HG03196 (cell line): ENCODE results near the gene TET2.
"Not testable (repeated sequence)": the region's sequence is repeated elsewhere in the genome, so short reads cannot be mapped to it uniquely, and the experiment has no call there.

Source experiments
- ATAC-seq: cut with Tn5 transposase; IDR thresholded peaks from one replicate; pipeline ENCODE4 v1.9.1; 2021; ENCODE audit not compliant: unreplicated experiment

The TET2 gene

GRCh38 chr4:105281124-105281415, 134.4 kb downstream of the TET2 start:
- ATAC-seq, result no peak

- no peak for ATAC-seq
Measured at GRCh38 chr4:105282489-105282888, 135.8 kb downstream of the TET2 start.

DNA sequence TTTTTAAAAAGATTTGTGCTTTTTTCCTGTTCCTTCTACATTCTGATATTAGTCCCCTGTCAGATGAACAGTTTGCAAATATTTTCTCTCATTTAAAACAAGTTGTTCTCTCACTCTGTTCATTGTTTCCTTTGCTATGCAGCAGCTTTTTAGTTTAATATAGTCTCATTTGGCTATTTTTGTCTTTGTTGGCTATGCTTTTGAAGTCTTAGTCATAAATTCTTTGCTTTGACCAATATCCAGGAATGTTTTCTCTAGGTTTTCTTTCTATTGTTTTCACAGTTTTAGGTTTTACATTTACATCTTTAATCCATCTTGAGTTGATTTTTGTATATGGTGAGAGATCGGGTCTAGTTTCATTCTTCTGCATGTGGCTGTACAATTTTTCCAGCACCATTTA, 136.8 kb downstream of the TET2 start:
- no peak for ATAC-seq

DNA sequence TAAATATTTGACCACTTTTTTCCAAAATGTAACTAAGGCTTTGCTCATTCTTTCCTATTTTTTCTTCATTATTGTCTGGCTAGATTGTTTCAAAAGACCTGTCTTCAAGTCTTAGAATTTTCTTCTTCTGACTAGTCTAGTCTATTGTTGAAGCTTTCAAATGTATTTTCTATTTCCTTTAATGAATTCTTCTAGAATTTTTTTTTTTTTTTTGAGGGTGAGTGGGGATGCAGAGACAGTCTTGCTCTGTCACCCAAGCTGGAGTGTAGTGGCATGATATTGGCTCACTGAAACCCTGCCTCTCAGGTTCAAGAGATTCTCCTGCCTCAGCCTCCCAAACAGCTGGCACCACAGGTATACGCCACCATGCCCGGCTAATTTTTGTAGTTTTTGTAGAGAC, 141.4 kb downstream of the TET2 start:
- ATAC-seq, result no peak

DNA sequence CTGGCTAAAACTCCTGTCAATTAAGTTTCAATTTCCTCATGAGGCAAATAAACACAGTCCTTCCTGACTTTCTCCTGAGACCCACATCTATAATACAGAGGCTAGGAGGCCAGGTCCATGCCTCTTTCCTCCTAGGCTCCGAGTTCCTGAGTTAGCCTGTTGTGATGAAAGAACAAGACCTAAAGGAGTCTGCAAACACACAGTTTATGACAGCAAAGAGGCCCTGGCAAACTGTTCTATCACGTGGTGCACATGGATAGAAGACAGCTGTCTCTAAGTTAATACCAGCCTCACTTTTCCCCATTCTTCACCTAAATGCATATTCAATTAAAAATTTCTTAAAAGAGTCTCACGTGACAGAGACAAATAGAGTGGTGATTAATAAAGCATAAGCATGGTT, 145.2 kb downstream of the TET2 start:
- ATAC-seq, result no peak

- no peak for ATAC-seq
Measured at GRCh38 chr4:105293360-105293759, 146.7 kb downstream of the TET2 start.

DNA sequence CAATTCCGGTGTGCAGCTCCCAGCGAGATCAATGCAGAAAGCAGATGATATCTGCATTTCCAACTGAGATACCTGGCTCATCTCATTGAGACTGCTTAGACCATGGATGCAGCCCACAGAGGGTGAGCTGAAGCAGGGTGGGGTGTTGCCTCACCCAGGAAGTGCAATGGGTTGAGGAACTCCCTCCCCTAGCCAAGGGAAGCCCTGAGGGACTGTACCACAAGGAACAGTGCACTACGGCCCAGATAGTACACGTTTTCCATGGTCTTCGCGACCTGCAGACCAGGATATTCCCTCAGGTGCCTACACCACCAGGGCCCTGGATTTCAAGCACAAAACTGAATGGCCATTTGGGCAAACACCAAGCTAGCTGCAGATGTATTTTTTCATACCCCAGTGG, 150.0 kb downstream of the TET2 start:
- ATAC-seq, result no peak

- ATAC-seq, result not testable (repeated sequence)
Measured at GRCh38 chr4:105299027-105299426, 152.4 kb downstream of the TET2 start.

DNA sequence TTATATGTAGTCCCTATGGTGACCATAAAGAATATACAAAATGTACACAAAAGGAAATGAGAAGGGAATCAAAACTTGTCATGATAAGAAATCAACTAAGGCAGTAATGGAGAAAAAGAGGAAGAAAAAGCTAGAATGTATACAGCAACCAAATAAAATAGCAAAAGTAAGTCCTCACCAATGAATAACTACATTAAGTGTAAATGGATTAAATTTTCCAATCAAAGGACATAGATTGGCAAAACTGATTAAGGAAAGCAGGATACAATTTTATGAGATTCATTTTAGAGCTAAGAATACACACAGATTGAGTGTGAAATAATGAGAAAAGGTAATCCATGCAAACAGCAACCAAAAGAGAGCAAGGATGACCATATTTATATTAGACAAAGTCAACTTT, 157.4 kb downstream of the TET2 start:
- no peak for ATAC-seq

- peak; percentile 43 for ATAC-seq
Measured at GRCh38 chr4:105305019-105305836, 158.6 kb downstream of the TET2 start.

- ATAC-seq, result peak; percentile 96
Measured at GRCh38 chr4:105306158-105306781, 159.6 kb downstream of the TET2 start.

DNA sequence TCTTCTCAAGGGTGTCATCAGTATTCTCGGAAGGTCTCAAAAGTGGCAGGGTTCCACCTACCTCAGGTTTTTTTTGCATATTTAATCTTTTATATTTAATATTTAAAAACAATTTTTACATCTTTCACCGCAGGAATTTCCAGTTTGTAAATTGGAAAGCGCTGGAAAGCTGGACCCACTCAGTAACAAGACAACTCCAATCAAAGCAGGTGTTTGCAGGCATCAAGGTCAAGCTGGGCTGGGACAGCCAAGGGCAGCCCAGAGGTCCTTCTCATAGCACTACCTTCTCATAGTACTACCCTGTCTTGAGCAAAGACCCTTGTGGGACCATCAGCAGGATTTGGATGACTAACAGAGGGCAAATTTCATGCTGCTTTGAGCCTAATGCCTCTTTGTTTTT, 160.1 kb downstream of the TET2 start:
- ATAC-seq, result no peak

- no peak for ATAC-seq
Measured at GRCh38 chr4:105318486-105318885, 171.8 kb downstream of the TET2 start.

DNA sequence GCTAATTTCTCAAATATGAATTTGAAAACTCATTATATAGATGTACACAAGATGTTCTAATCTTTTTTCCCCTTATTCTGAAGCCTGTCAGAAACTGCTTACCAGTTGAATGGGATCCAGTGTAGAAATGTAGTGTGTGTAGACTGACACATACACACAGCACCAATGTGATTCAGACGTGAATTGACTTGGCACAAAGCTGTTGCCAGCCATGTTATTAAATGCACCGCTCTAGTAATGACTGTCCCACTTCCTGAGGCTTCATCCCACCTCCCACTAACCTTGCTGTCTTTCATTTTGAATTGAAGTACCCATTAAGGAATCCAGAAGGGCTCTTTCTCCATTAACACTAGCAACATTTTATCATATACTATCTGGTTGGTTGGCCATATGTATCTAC, 180.5 kb downstream of the TET2 start:
- ATAC-seq, result no peak

DNA sequence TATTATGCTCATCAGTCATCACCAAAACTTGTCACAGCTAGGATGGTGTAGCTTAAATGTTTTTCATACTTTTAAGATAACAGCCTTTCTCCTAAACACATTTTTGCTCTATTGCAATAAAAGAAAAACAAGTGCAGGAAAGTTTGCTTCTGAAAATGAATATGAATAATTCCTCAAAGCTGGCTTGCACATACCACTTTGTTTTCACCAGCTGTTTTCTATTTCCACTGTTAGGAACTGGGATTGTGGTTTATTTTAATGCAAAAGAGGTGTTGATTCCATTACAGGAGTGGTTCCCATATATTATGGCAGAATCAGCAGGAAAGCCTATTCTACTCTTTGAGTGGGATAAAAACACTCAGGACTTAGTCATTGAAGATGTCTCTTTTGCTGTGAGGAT, 181.3 kb downstream of the TET2 start:
- no peak for ATAC-seq

DNA sequence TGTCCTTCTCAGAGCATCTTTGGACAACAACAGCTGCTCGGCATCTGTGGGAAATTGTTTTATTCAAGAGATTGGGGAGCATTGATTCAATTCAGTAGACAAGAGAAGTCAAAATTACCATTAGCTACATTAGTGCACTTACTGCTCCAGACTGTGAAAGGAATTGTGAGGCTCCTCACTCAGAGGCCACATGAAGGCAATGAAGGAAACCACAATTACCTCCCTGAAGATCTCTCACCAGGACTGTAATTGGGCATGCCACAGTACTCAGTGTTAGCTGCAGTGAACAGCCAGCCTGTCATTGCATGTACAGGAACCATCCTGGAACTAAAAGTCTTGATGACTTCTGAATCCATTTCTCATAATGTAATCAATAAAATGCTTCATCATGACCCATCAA, 182.4 kb downstream of the TET2 start:
- no peak for ATAC-seq
